GM10266 (cell line): Measurements from ENCODE around the gene DLX5.

Source experiments
- DNase-seq: peaks from one replicate; pipeline ENCODE4 v3.0.0; 2012; ENCODE audit errors: extremely low spot score
- CTCF ChIP-seq: IDR thresholded peaks from 2 replicates; pipeline ENCODE4 v1.5.1; 2012; ENCODE audit warnings: mild to moderate bottlenecking, low read depth; ENCODE audit not compliant: control insufficient read depth, insufficient read depth; ENCODE audit errors: missing control alignments

The DLX5 gene

GRCh38 chr7:97027427-97028234, 3.0 kb upstream of the DLX5 start:
- DNase-seq: peak; percentile 86
- peak; percentile 94 for TF ChIP-seq CTCF

GRCh38 chr7:97026715-97027426, 2.2 kb upstream of the DLX5 start:
- DNase-seq: no peak
- no peak for TF ChIP-seq CTCF

GRCh38 chr7:97025983-97026714, 1.5 kb upstream of the DLX5 start:
- no peak for TF ChIP-seq CTCF
- DNase-seq: no peak

GRCh38 chr7:97025130-97025499, 484 bp upstream of the DLX5 start:
- TF ChIP-seq CTCF: no peak
- no peak for DNase-seq

GRCh38 chr7:97022491-97023306, 1.9 kb downstream of the DLX5 start:
- TF ChIP-seq CTCF: no peak
- peak; percentile 20 for DNase-seq

- DNase-seq: peak; percentile 30
- no peak for TF ChIP-seq CTCF
These were observed 2.7 kb downstream of the DLX5 start for GRCh38 chr7:97021747-97022490.
